ENCODE data around the gene TMBIM1. TPM values are rescaled to one million over a fixed set of nuclear protein-coding genes. Genes with fewer than 3 reads are reported as not detected.
"Not testable (repeated sequence)": the region's sequence is repeated elsewhere in the genome, so short reads cannot be mapped to it uniquely, and the experiment has no call there.

The TMBIM1 gene
- total and polyA plus RNA-seq, 2 experiments from 2014 or later: 18.8 to 25.9 TPM

DNA sequence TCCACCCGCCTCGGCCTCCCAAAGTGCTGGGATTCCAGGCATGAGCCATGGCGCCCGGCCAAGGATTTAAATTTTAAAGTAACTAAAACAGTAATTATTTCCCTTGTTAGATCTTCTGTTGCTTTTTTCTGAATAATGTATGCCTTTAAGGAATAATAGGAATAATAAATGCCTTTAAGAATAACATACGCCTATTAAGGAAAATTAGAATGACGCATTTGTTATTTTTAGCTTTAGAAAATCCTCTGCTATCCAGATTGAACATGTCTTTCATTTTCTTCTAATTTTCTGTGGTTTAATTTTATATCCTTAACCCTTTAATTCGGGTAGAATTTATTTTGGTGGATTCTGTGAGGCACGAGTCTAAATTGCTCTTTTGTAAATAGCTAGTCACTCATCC lies 23.1 kb upstream of the TMBIM1 start:
- Histone ChIP-seq H3K9me3 (ENCODE audit: low read depth) (no peaks in the 10 kb centered on the region), H3K36me3 (no peaks in the 10 kb centered on the region), H3K27ac (no peak overlapping the region), H3K27me3 (no peaks in the 10 kb centered on the region), H3K4me3 (no peak overlapping the region), H3K4me1 (ENCODE audit: low read depth) (peaks cover 22% of the 10 kb centered on the region)
- no peak for DNase-seq (ENCODE audit: low read depth in 1 of 2, low spot score in 1 of 2)
- TF ChIP-seq, protein P1, sequence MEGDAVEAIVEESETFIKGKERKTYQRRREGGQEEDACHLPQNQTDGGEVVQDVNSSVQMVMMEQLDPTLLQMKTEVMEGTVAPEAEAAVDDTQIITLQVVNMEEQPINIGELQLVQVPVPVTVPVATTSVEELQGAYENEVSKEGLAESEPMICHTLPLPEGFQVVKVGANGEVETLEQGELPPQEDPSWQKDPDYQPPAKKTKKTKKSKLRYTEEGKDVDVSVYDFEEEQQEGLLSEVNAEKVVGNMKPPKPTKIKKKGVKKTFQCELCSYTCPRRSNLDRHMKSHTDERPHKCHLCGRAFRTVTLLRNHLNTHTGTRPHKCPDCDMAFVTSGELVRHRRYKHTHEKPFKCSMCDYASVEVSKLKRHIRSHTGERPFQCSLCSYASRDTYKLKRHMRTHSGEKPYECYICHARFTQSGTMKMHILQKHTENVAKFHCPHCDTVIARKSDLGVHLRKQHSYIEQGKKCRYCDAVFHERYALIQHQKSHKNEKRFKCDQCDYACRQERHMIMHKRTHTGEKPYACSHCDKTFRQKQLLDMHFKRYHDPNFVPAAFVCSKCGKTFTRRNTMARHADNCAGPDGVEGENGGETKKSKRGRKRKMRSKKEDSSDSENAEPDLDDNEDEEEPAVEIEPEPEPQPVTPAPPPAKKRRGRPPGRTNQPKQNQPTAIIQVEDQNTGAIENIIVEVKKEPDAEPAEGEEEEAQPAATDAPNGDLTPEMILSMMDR (IDR thresholded peaks at IDR 0.05; ENCODE audit: low read depth, low read length): no peak

GRCh38 chr2:218314764-218315163 lies 22.5 kb upstream of the TMBIM1 start:
- peaks cover 22% of the 10 kb centered on the region for H3K4me1 ChIP-seq (ENCODE audit: low read depth)
- not testable (repeated sequence) for H3K27me3 ChIP-seq; DNase-seq (ENCODE audit: low read depth in 1 of 2, low spot score in 1 of 2)

GRCh38 chr2:218313356-218313755 lies 21.1 kb upstream of the TMBIM1 start:
- Histone ChIP-seq H3K9me3 (ENCODE audit: low read depth) (no peaks in the 10 kb centered on the region), H3K4me3 (no peak overlapping the region), H3K27me3 (no peaks in the 10 kb centered on the region), H3K4me1 (ENCODE audit: low read depth) (peaks cover 30% of the 10 kb centered on the region), H3K36me3 (no peaks in the 10 kb centered on the region), H3K27ac (peak overlapping the region; percentile 99)
- no peak for DNase-seq (ENCODE audit: low read depth in 1 of 2, low spot score in 1 of 2)
- TF ChIP-seq, protein P1 (IDR thresholded peaks at IDR 0.05; ENCODE audit: low read depth, low read length): no peak

More at GRCh38 chr2:218314764-218315163, 22.5 kb upstream of the TMBIM1 start:
- H3K27ac ChIP-seq; H3K9me3 ChIP-seq (ENCODE audit: low read depth); H3K4me3 ChIP-seq; H3K36me3 ChIP-seq: not testable (repeated sequence)

GRCh38 chr2:218312267-218312756 lies 20.0 kb upstream of the TMBIM1 start:
- Histone ChIP-seq H3K4me3 (no peak overlapping the region), H3K9me3 (ENCODE audit: low read depth) (no peaks in the 10 kb centered on the region), H3K27me3 (no peaks in the 10 kb centered on the region), H3K4me1 (ENCODE audit: low read depth) (peaks cover 38% of the 10 kb centered on the region), H3K27ac (peak overlapping the region; percentile 99), H3K36me3 (no peaks in the 10 kb centered on the region)
- no peak for DNase-seq (ENCODE audit: low read depth in 1 of 2, low spot score in 1 of 2)
- TF ChIP-seq, protein P1 (IDR thresholded peaks at IDR 0.05; ENCODE audit: low read depth, low read length): no peak

- peak overlapping the region; percentile 99 for H3K27ac ChIP-seq
- not testable (repeated sequence) for H3K36me3 ChIP-seq; H3K9me3 ChIP-seq (ENCODE audit: low read depth); H3K27me3 ChIP-seq; H3K4me3 ChIP-seq
- peaks cover 36% of the 10 kb centered on the region for H3K4me1 ChIP-seq (ENCODE audit: low read depth)
- peak in 1 of 2 donors; percentile 50 for DNase-seq (ENCODE audit: low read depth in 1 of 2, low spot score in 1 of 2)
Observed at GRCh38 chr2:218311541-218312266, 19.4 kb upstream of the TMBIM1 start.

GRCh38 chr2:218310853-218311540 lies 18.7 kb upstream of the TMBIM1 start:
- no peaks in the 10 kb centered on the region for H3K27me3 ChIP-seq

More at GRCh38 chr2:218310853-218311540, 18.7 kb upstream of the TMBIM1 start:
- Histone ChIP-seq H3K36me3 (no peaks in the 10 kb centered on the region), H3K4me1 (ENCODE audit: low read depth) (peaks cover 36% of the 10 kb centered on the region), H3K9me3 (ENCODE audit: low read depth) (no peaks in the 10 kb centered on the region), H3K4me3 (no peak overlapping the region), H3K27ac (peak overlapping the region; percentile 99)
- no peak for DNase-seq (ENCODE audit: low read depth in 1 of 2, low spot score in 1 of 2)
- TF ChIP-seq, protein P1 (IDR thresholded peaks at IDR 0.05; ENCODE audit: low read depth, low read length): no peak
